Liver (tissue), 9 donors: ENCODE data around the gene RGMA. TPM values are rescaled to one million over a fixed set of nuclear protein-coding genes. Genes with fewer than 3 reads are reported as not detected.

ENCODE experiments used
- DNase-seq: peaks from one replicate; pipeline ENCODE4 v3.0.0-alpha.2; 2017; ENCODE audit warnings: low spot score
- H3K27ac ChIP-seq, 2 donors: one replicate each; pipeline ENCODE4 v1.7.0; 2013; ENCODE audit warnings: inconsistent platforms in 2 of 2, low read length in 2 of 2, control low read depth in 1 of 2, low read depth in 1 of 2, mild to moderate bottlenecking in 1 of 2
- H3K27me3 ChIP-seq, 4 donors: one replicate each; pipeline versions ENCODE4 v1.6.1 to v1.7.0; 2013; ENCODE audit warnings: low read length in 3 of 4, inconsistent platforms in 1 of 4, mild to moderate bottlenecking in 1 of 4, moderate library complexity in 1 of 4; ENCODE audit not compliant: control insufficient read depth in 4 of 4, insufficient read depth in 4 of 4
- H3K36me3 ChIP-seq, 4 donors: one replicate each; pipeline versions ENCODE4 v1.6.1 to v1.7.0; 2013; ENCODE audit warnings: low read length in 3 of 4, mild to moderate bottlenecking in 3 of 4, low read depth in 1 of 4, moderate library complexity in 1 of 4; ENCODE audit not compliant: control insufficient read depth in 4 of 4, insufficient read depth in 3 of 4
- H3K4me1 ChIP-seq, 4 donors: one replicate each; pipeline versions ENCODE4 v1.6.1 to v1.7.0; 2013; ENCODE audit warnings: low read length in 3 of 4, mild to moderate bottlenecking in 3 of 4, moderate library complexity in 1 of 4; ENCODE audit not compliant: control insufficient read depth in 4 of 4, insufficient read depth in 4 of 4
- H3K4me3 ChIP-seq, 3 donors: one replicate each; pipeline versions ENCODE4 v1.6.1 to v1.7.0; 2013; ENCODE audit warnings: low read length in 3 of 3, control low read depth in 1 of 3, low read depth in 1 of 3, mild to moderate bottlenecking in 1 of 3
- H3K9ac ChIP-seq, 2 donors: one replicate each; pipeline ENCODE4 v1.7.0; 2013; ENCODE audit warnings: low read length in 2 of 2, mild to moderate bottlenecking in 2 of 2, moderate library complexity in 2 of 2, control low read depth in 1 of 2, low read depth in 1 of 2
- H3K9me3 ChIP-seq, 4 donors: one replicate each; pipeline versions ENCODE4 v1.6.1 to v1.7.0; 2013; ENCODE audit warnings: low read length in 3 of 4; ENCODE audit not compliant: control insufficient read depth in 4 of 4
- CTCF ChIP-seq: fragments of 150-350 bp; IDR thresholded peaks from 2 replicates; pipeline ENCODE4 v1.5.1; 2017; ENCODE audit warnings: improper control_type of control experiment, low read depth, low read length; ENCODE audit not compliant: missing input control
- EGR1 ChIP-seq, 2 donors: IDR thresholded peaks; 2 replicates each; pipeline ENCODE4 v1.6.1; 2016 to 2018; ENCODE audit warnings: antibody characterized with exemption in 2 of 2, low read depth in 2 of 2
- FOXA1 ChIP-seq: IDR thresholded peaks from 2 replicates; pipeline ENCODE4 v1.6.1; 2016; ENCODE audit warnings: antibody characterized with exemption
- FOXA2 ChIP-seq: IDR thresholded peaks from 2 replicates; pipeline ENCODE4 v1.6.1; 2016; ENCODE audit warnings: antibody characterized with exemption
- GABPA ChIP-seq, 2 donors: IDR thresholded peaks in 1 of 2; conservative IDR thresholded peaks in 1 of 2; 2 replicates each; pipeline ENCODE4 v1.6.1; 2016; ENCODE audit warnings: antibody characterized with exemption in 2 of 2, mild to moderate bottlenecking in 1 of 2, moderate library complexity in 1 of 2
- HNF4A ChIP-seq, 2 donors: conservative IDR thresholded peaks; 2 replicates each; pipeline ENCODE4 v1.6.1; 2016; ENCODE audit warnings: antibody characterized with exemption in 2 of 2, mild to moderate bottlenecking in 2 of 2
- HNF4G ChIP-seq: IDR thresholded peaks from 2 replicates; pipeline ENCODE4 v1.6.1; 2016; ENCODE audit warnings: antibody characterized with exemption
- JUND ChIP-seq, 2 donors: IDR thresholded peaks; 2 replicates each; pipeline ENCODE4 v1.6.1; 2016; ENCODE audit warnings: antibody characterized with exemption in 2 of 2
- MAX ChIP-seq: IDR thresholded peaks from 2 replicates; pipeline ENCODE4 v1.6.1; 2016; ENCODE audit warnings: antibody characterized with exemption
- NR2F2 ChIP-seq: IDR thresholded peaks from 2 replicates; pipeline ENCODE4 v1.6.1; 2016; ENCODE audit warnings: antibody characterized with exemption
- RAD21 ChIP-seq, 2 donors: IDR thresholded peaks; 2 replicates each; pipeline ENCODE4 v1.6.1; 2016; ENCODE audit warnings: antibody characterized with exemption in 2 of 2, mild to moderate bottlenecking in 2 of 2
- REST ChIP-seq: IDR thresholded peaks from 2 replicates; pipeline ENCODE4 v1.6.1; 2016; ENCODE audit warnings: antibody characterized with exemption, mild to moderate bottlenecking
- RXRA ChIP-seq, 2 donors: IDR thresholded peaks; 2 replicates each; pipeline ENCODE4 v1.6.1; 2017 to 2018; ENCODE audit warnings: antibody characterized with exemption in 2 of 2, mild to moderate bottlenecking in 1 of 2
- SP1 ChIP-seq: IDR thresholded peaks from 2 replicates; pipeline ENCODE4 v1.6.1; 2018; ENCODE audit warnings: antibody characterized with exemption, mild to moderate bottlenecking
- TAF1 ChIP-seq: conservative IDR thresholded peaks from 2 replicates; pipeline ENCODE4 v1.6.1; 2016; ENCODE audit warnings: antibody characterized with exemption, mild to moderate bottlenecking
- YY1 ChIP-seq: IDR thresholded peaks from 2 replicates; pipeline ENCODE4 v1.6.1; 2016; ENCODE audit warnings: antibody characterized with exemption, mild to moderate bottlenecking
- ZBTB33 ChIP-seq: IDR thresholded peaks from 2 replicates; pipeline ENCODE4 v1.6.1; 2016; ENCODE audit warnings: antibody characterized with exemption
- WGBS: extraction: QIAGEN DNeasy Blood & Tissue Kit; methylation state at CpG from one replicate; pipeline ENCODE4 v1.1.7; 2013; 5-methylcytosine and 5-hydroxymethylcytosine counted together
- polyA plus RNA-seq, 2 donors: library from polyadenylated mRNA; stranded (reverse) in 1 of 2; unstranded in 1 of 2; fragments of 200-250 nt in 1 of 2; fragments of >200 nt in 1 of 2; fragmentation: Nextera tagmentation in 1 of 2; extraction: Ambion mirVana in 1 of 2; gene quantifications; one replicate each; pipeline versions ENCODE4 v1.2.1 to v1.2.3, GENCODE V29; 2013 to 2015
- total RNA-seq, 2 donors: library from RNA; depleted of rRNA; stranded (reverse); fragments of >200 nt; gene quantifications; one replicate each; pipeline ENCODE4 v1.2.3, GENCODE V29; 2014
- TF ChIP-seq, protein P1 (sequence below): IDR thresholded peaks from 2 replicates; pipeline ENCODE4 v1.6.1; 2016; ENCODE audit warnings: antibody characterized with exemption
- donor health status: healthy.
- donor health status: healthy.
- donor health status: healthy.
- donor health status: healthy.
- donor health status: healthy.

RGMA gene
- total and polyA plus RNA-seq, 4 donors: 0.15 to 0.33 (median 0.18) TPM; not detected in 1

- 45% methylated on average over 12 of the region's 12 CpGs for whole genome bisulfite sequencing
- Histone ChIP-seq H3K36me3 (no peaks in the 10 kb centered on the region), H3K27me3 (no peaks in the 10 kb centered on the region), H3K4me3 (no peak overlapping the region), H3K9me3 (peaks cover 0 to 4% (median 2%) of the 10 kb centered on the region in 4 donors), H3K27ac (no peak overlapping the region), H3K9ac (no peak overlapping the region), H3K4me1 (no peaks in the 10 kb centered on the region)
- TF ChIP-seq EGR1 (IDR thresholded peaks at IDR 0.05; ENCODE audit: low read depth in 2 of 2) (no peak), GABPA (IDR thresholded peaks at IDR 0.05 in 1 of 2, conservative IDR thresholded peaks at IDR 0.05 in 1 of 2) (no peak), SP1 (no peak), FOXA1 (no peak), MAX (no peak), RAD21 (IDR thresholded peaks at IDR 0.05) (no peak), YY1 (no peak), HNF4A (conservative IDR thresholded peaks at IDR 0.05) (no peak), NR2F2 (no peak), JUND (IDR thresholded peaks at IDR 0.05) (no peak), REST (no peak), ZBTB33 (no peak), TAF1 (no peak), HNF4G (no peak), FOXA2 (no peak), CTCF (no peak), RXRA (IDR thresholded peaks at IDR 0.05) (no peak)
- TF ChIP-seq, protein P1, sequence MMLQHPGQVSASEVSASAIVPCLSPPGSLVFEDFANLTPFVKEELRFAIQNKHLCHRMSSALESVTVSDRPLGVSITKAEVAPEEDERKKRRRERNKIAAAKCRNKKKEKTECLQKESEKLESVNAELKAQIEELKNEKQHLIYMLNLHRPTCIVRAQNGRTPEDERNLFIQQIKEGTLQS: no peak
- DNase-seq: no peak
These were observed 45.2 kb downstream of the RGMA start for GRCh38 chr15:93043621-93044300.
